WTC11 (cell line): ENCODE measurements around the gene PSD4.

Experiments
- ATF1 ChIP-seq: sonication (generic); formaldehyde crosslinking; IDR thresholded peaks from 2 replicates; pipeline ENCODE4 v1.8.1; 2023; ENCODE audit warnings: mild to moderate bottlenecking, moderate library complexity, missing genetic modification reagents
- CREB1 ChIP-seq: sonication (generic); formaldehyde crosslinking; IDR thresholded peaks from 2 replicates; pipeline ENCODE4 v1.8.0; 2023; ENCODE audit warnings: mild to moderate bottlenecking, missing genetic modification reagents
- CTCF ChIP-seq: fragments of 200-600 bp; IDR thresholded peaks from 2 replicates; pipeline ENCODE4 v1.8.0; 2022; ENCODE audit warnings: antibody characterized with exemption
- ELF4 ChIP-seq: sonication (generic); formaldehyde crosslinking; IDR thresholded peaks from 2 replicates; pipeline ENCODE4 v1.8.1; 2022; ENCODE audit warnings: low read depth, mild to moderate bottlenecking, moderate library complexity, missing genetic modification reagents
- JUN ChIP-seq: sonication (generic); formaldehyde crosslinking; IDR thresholded peaks from 2 replicates; pipeline ENCODE4 v1.8.0; 2023; ENCODE audit warnings: mild to moderate bottlenecking, missing genetic modification reagents
- MAX ChIP-seq: sonication (generic); formaldehyde crosslinking; IDR thresholded peaks from 2 replicates; pipeline ENCODE4 v1.8.0; 2022; ENCODE audit warnings: mild to moderate bottlenecking, missing genetic modification reagents
- STAT6 ChIP-seq: sonication (generic); formaldehyde crosslinking; conservative IDR thresholded peaks from 2 replicates; pipeline ENCODE4 v1.8.1; 2023; ENCODE audit warnings: mild to moderate bottlenecking, low read depth, missing genetic modification reagents, moderate library complexity
- ZNF121 ChIP-seq: sonication (generic); formaldehyde crosslinking; IDR thresholded peaks from 2 replicates; pipeline ENCODE4 v1.8.0; 2023; ENCODE audit warnings: missing genetic modification reagents
- TF ChIP-seq, protein P1 (sequence below): sonication (generic); formaldehyde crosslinking; IDR thresholded peaks from 2 replicates; pipeline ENCODE4 v1.8.1; 2023; ENCODE audit warnings: mild to moderate bottlenecking, missing genetic modification reagents
- TF ChIP-seq, protein P2 (sequence below): sonication (generic); formaldehyde crosslinking; IDR thresholded peaks from 2 replicates; pipeline ENCODE4 v1.8.1; 2023; ENCODE audit warnings: mild to moderate bottlenecking, missing genetic modification reagents, borderline replicate concordance

DNA sequence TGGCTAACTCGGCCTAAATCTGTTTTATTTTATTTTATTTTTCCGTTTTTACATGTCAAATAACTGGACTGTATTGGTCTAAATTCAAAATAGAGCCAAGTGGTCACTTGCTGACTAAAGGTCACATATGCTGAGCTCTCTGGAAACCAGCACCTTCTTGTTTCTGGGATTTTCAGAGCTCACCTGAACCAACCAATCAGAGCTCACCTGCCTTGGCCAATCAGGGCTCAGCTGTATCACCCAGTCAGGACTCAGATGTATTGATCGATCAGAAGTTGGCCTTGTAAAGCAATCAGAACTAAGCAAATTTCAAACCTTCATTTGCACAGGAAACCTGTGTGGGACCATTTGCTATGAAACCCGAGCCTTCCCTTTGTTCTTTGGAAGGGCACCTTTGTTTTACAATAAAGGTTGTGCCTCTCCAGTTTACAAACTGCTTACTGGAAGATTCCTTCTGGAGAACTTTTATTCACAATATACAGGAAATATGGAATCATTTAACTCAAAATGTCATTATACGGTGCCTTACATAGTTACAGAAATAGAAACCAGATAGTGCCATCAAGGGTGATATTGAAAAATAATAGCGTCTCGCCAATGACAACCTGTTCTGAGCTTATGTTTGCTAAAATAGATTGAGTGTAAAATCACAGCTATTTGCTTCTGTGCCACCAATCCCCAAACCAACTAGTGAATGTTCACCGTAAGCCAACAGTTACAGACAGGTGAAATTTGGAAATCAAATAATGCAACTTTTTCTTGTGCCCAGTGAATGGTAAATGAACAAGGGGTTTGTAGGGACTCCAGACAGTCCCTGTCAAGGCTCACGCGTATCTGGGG lies 17.3 kb upstream of the PSD4 start:
- TF ChIP-seq, protein P1, sequence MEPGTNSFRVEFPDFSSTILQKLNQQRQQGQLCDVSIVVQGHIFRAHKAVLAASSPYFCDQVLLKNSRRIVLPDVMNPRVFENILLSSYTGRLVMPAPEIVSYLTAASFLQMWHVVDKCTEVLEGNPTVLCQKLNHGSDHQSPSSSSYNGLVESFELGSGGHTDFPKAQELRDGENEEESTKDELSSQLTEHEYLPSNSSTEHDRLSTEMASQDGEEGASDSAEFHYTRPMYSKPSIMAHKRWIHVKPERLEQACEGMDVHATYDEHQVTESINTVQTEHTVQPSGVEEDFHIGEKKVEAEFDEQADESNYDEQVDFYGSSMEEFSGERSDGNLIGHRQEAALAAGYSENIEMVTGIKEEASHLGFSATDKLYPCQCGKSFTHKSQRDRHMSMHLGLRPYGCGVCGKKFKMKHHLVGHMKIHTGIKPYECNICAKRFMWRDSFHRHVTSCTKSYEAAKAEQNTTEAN (CRISPR knock-in tag) = no peak
- no peak for TF ChIP-seq CTCF
- TF ChIP-seq STAT6 (CRISPR knock-in tag) = no peak
- no peak for TF ChIP-seq ATF1
- no peak for TF ChIP-seq ZNF121 (CRISPR knock-in tag)
- no peak for TF ChIP-seq CREB1 (CRISPR knock-in tag)
- no peak for TF ChIP-seq MAX (CRISPR knock-in tag)
- TF ChIP-seq ELF4 (CRISPR knock-in tag) = no peak
- no peak for TF ChIP-seq JUN (CRISPR knock-in tag)
- TF ChIP-seq, protein P2, sequence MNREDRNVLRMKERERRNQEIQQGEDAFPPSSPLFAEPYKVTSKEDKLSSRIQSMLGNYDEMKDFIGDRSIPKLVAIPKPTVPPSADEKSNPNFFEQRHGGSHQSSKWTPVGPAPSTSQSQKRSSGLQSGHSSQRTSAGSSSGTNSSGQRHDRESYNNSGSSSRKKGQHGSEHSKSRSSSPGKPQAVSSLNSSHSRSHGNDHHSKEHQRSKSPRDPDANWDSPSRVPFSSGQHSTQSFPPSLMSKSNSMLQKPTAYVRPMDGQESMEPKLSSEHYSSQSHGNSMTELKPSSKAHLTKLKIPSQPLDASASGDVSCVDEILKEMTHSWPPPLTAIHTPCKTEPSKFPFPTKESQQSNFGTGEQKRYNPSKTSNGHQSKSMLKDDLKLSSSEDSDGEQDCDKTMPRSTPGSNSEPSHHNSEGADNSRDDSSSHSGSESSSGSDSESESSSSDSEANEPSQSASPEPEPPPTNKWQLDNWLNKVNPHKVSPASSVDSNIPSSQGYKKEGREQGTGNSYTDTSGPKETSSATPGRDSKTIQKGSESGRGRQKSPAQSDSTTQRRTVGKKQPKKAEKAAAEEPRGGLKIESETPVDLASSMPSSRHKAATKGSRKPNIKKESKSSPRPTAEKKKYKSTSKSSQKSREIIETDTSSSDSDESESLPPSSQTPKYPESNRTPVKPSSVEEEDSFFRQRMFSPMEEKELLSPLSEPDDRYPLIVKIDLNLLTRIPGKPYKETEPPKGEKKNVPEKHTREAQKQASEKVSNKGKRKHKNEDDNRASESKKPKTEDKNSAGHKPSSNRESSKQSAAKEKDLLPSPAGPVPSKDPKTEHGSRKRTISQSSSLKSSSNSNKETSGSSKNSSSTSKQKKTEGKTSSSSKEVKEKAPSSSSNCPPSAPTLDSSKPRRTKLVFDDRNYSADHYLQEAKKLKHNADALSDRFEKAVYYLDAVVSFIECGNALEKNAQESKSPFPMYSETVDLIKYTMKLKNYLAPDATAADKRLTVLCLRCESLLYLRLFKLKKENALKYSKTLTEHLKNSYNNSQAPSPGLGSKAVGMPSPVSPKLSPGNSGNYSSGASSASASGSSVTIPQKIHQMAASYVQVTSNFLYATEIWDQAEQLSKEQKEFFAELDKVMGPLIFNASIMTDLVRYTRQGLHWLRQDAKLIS (CRISPR knock-in tag) = no peak
